Bronchial epithelial cell (primary cell): ENCODE results near the gene SVIL. TPM values are rescaled to one million over a fixed set of nuclear protein-coding genes. Genes with fewer than 3 reads are reported as not detected.
A peak's percentile ranks its signal among the peaks of the same experiment; 100 is the strongest.
"Not testable (repeated sequence)": the region's sequence is repeated elsewhere in the genome, so short reads cannot be mapped to it uniquely, and the experiment has no call there.

ENCODE experiments used
- DNase-seq: peaks from one replicate; pipeline ENCODE4 v3.0.0-alpha.2; 2010; ENCODE audit warnings: low read depth
- FAIRE-seq: peaks from 2 replicates; lab custom pipeline; 2011; peaks lifted over from hg19 to GRCh38; lab: Jason Lieb, UNC
- H3K27me3 ChIP-seq: 2 replicates; pipeline ENCODE4 v1.5.1; 2011; ENCODE audit warnings: low read length; ENCODE audit not compliant: control insufficient read depth, insufficient read depth
- H3K36me3 ChIP-seq: 2 replicates; pipeline ENCODE4 v1.5.1; 2011; ENCODE audit warnings: low read length; ENCODE audit not compliant: control insufficient read depth, insufficient read depth
- H3K4me3 ChIP-seq: 2 replicates; pipeline ENCODE4 v1.5.1; 2011; ENCODE audit warnings: mild to moderate bottlenecking, low read depth, low read length, control low read depth
- total RNA-seq: library from RNA; depleted of rRNA; stranded (reverse); fragments of >200 nt; gene quantifications from 2 replicates; pipeline ENCODE4 v1.2.1, GENCODE V29; 2014
- TF ChIP-seq, protein P1 (sequence below): IDR thresholded peaks from 2 replicates; pipeline ENCODE4 v1.5.1; 2011; ENCODE audit warnings: mild to moderate bottlenecking, moderate library complexity, low read length, control low read depth, inconsistent platforms; ENCODE audit not compliant: insufficient read depth, severe bottlenecking

The SVIL gene
- total RNA-seq, 1 donor from 2014 or later: 12.6 TPM

DNA sequence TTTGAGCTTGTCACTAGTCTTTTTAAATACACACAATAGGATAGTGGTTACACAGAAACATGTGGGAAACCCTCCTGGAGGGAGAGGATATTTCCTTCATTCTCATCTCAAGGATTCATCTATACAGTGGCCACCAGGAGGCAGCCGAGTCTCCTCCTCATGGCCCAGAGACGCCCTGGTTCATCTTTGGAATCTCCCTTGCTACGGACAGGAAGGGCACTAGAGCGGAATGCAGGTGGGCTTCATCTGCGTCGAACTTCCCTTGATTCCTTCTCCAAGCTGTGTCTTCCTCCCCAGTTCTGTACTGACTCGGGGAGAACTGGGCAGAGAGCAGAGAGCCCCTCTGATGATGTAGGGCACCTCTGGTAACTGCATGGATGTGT lies 146.9 kb downstream of the SVIL start:
- FAIRE-seq, H3K36me3 ChIP-seq, H3K27me3 ChIP-seq, DNase-seq, H3K4me3 ChIP-seq: not testable (repeated sequence)
- TF ChIP-seq, protein P1, sequence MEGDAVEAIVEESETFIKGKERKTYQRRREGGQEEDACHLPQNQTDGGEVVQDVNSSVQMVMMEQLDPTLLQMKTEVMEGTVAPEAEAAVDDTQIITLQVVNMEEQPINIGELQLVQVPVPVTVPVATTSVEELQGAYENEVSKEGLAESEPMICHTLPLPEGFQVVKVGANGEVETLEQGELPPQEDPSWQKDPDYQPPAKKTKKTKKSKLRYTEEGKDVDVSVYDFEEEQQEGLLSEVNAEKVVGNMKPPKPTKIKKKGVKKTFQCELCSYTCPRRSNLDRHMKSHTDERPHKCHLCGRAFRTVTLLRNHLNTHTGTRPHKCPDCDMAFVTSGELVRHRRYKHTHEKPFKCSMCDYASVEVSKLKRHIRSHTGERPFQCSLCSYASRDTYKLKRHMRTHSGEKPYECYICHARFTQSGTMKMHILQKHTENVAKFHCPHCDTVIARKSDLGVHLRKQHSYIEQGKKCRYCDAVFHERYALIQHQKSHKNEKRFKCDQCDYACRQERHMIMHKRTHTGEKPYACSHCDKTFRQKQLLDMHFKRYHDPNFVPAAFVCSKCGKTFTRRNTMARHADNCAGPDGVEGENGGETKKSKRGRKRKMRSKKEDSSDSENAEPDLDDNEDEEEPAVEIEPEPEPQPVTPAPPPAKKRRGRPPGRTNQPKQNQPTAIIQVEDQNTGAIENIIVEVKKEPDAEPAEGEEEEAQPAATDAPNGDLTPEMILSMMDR: peak; percentile 10

DNA sequence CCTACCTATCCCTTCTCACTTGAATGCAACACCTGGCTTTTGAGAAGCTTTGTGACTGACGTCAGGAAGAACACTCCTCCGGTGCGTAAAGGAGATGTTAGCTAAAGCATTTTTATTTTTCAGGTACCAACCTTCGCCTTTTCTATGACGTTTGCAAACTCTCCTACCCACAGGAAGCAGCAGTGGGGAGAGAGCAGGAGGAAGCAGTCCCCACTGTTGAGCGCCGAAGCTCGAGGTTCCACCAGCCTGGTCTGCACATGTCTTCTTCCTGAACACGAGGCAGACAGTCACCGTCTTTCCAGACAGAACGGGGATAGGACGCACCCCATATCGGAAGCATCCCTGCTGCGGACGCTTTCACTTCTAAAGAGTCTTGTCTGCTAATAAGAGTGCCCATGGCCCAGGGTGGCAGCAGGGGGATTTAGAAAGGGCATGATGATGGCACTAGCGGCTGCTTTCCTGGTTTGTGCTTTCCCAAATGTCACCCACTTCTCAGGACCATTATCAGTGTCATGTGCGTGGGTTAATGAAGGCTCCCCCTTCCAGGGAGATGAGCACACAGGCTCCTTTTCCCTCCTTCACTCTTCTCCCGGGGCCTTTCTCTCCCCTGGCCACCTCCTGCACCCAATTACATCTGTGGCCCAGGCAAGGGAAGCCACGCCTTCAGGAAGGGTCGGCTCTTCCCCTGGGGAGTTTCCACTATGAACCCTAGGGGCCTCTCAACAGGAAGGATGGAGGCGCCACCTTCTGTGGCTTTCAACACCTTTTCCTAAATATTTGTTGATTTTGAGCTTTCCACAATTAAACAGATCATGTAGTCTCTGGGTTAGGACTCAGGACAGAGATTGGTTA lies 147.5 kb downstream of the SVIL start:
- not testable (repeated sequence) for DNase-seq, H3K36me3 ChIP-seq, H3K27me3 ChIP-seq, FAIRE-seq, H3K4me3 ChIP-seq

DNA sequence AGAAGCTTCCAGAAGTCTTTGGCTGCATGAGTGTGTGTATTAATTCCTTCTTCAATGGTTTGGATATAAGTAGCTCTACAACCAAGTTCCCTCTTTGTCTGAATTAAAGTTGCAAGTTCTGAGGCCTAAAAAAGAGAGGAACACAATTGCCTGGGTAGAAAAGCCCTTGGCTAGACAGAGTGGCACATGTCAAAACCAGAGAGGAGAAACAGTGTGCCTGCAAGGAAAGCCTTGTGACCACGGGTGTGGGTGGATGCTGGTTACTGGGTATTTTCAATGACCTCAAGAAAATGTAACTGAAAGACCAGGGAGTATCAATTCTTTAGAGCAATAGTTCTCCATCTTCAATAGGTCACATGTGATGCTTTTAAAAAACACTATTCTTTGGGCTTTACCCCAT lies 148.3 kb downstream of the SVIL start:
- FAIRE-seq: no peak
- Histone ChIP-seq H3K27me3 (no peaks in the 10 kb centered on the region), H3K36me3 (peaks cover 4% of the 10 kb centered on the region), H3K4me3 (no peak overlapping the region)
- DNase-seq: no peak
- TF ChIP-seq, protein P1: no peak

DNA sequence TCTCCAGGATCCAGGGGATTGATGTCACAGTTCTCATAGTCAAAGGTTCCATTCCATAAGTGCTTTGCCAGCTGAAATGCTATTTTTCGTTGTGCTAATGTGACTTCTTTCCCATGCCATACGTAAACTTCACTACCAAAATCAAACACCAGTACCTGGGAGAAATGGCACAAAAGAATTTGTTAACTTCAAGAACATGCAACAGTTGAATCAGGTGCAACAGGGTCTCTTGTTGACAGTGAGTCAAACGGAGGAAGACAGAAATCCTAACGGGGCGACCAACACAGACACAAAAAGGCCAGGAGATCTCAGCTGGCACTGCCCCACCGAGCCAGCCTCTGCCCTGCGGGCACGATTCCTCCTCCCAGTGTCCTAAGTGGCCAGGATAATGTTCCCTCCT lies 150.1 kb downstream of the SVIL start:
- H3K36me3 ChIP-seq, H3K27me3 ChIP-seq, DNase-seq, H3K4me3 ChIP-seq: not testable (repeated sequence)
- peak; percentile 18 for FAIRE-seq

DNA sequence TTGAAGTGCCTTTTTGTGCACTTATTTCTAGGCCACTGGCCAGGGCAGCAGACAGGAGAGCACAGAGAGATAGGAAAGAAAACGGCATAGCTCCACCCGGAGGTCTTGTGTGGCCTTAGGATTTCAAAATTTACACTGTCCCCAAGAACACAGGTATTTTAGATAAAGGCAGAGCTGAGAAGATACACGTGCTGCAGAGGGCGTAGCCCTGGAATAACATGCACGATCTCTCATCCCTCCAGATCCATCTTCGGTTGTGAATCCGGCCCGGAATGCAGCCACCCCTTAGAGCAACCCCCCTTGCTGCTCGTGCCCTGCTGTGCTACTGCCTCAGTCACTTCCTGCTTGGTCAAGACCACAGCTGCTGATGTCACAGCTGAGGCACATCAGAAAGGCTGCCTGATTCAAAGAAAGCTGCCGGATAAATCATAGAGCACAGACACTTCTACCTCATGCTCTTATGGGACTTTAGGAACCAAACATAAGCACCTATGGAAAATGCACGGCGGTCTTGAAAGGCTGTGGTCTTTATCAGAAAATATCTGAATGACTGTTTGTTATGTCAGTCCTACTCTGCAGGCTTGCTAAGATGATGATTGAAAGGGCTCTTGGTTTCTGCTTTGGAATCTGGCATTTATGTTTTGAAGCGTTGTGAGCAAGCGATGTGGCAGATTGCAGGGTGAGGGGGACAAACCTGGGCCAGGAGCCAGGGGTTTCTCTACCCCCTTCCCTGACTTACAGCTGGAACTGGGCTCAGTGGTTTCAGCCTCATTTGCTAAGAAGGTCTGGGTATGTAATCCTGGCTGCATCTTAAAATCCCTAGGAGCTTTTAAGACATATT lies 152.0 kb downstream of the SVIL start:
- FAIRE-seq: peak; percentile 55
- no peaks in the 10 kb centered on the region for H3K27me3 ChIP-seq

DNA sequence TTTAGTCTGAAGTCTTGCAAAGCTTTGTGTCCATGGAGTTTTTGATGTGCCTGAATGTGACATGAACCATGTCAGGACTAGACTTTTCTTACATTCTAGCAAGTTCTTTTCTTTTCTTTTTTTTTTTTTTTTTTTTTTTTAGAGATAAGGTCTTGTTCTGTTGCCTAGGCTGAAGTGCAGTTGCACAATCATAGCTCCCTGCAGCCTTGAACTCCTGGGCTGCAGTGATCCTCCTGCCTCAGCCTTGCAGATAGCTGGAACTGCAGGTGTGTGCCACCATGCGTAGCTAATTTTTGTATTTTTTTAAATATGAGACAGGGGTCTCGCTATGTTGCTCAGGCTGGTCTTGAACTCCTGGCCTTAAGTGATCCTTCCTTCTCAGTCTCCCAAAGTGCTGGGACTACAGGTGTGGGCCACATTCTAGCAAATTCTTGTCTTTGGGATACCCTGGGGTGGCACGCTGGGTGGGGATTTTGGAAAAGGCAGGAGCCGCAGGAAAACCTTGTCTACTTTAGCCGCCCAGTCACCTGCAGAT lies 152.8 kb downstream of the SVIL start:
- TF ChIP-seq, protein P1: no peak
- DNase-seq (no peak), FAIRE-seq (no peak)
- H3K4me3 ChIP-seq: no peak overlapping the region
- H3K27me3 ChIP-seq: no peaks in the 10 kb centered on the region
- peaks cover 1% of the 10 kb centered on the region for H3K36me3 ChIP-seq

More for the DNA sequence above, 152.0 kb downstream of the SVIL start:
- Histone ChIP-seq H3K4me3 (no peak overlapping the region), H3K36me3 (peaks cover 3% of the 10 kb centered on the region)
- no peak for DNase-seq
- TF ChIP-seq, protein P1: no peak
